ENCODE results near the gene MYO5B.

The MYO5B gene

GRCh38 chr18:49971462-49971861 lies 223.5 kb downstream of the MYO5B start:
- no CpG with 5 or more reads among the region's 1 CpG for WGBS, 2 donors (ENCODE audit: extremely low coverage in 2 of 2, insufficient read length in 2 of 2, insufficient replicate concordance in 1 of 2)
- Histone ChIP-seq H3K27ac (replicated peaks; ENCODE audit: low read length) (no peak overlapping the region), H3K79me1 (ENCODE audit: low read depth, low read length) (no peaks in the 10 kb centered on the region), H3K9ac (ENCODE audit: low read depth, low read length, poor library complexity) (no peak overlapping the region), H2AK5ac (ENCODE audit: low read depth, low read length) (no peak overlapping the region), H3K4me1 (ENCODE audit: control insufficient read depth in 2 of 2, insufficient read depth in 1 of 2, low read depth in 1 of 2, low read length in 2 of 2) (peaks cover 0 to 2% of the 10 kb centered on the region in 2 donors), H2BK12ac (ENCODE audit: low read length) (no peak overlapping the region), H2BK15ac (ENCODE audit: low read length) (no peak overlapping the region), H3K36me3 (replicated peaks in 1 of 2; ENCODE audit: control insufficient read depth in 2 of 2, insufficient read depth in 2 of 2, low read length in 2 of 2) (no peaks in the 10 kb centered on the region), H2BK120ac (ENCODE audit: low read depth, low read length) (no peak overlapping the region), H3K9me3 (replicated peaks in 1 of 2; ENCODE audit: control insufficient read depth in 2 of 2, insufficient read depth in 1 of 2, low read depth in 1 of 2, low read length in 2 of 2) (no peaks in the 10 kb centered on the region), H3K27me3 (ENCODE audit: control insufficient read depth in 3 of 3, insufficient read depth in 3 of 3, low read depth in 1 of 3, low read length in 3 of 3) (peaks cover 0 to 26% (median 0%) of the 10 kb centered on the region in 3 experiments), H3K4me3 (ENCODE audit: low read length in 2 of 2) (no peak overlapping the region), H2AFZ (ENCODE audit: low read length) (no peak overlapping the region), H3K4me2 (ENCODE audit: insufficient read depth, low read length, poor library complexity, severe bottlenecking) (no peak overlapping the region), H2BK5ac (ENCODE audit: low read length) (no peak overlapping the region), H4K8ac (ENCODE audit: low read depth, low read length) (no peak overlapping the region), H3K18ac (ENCODE audit: low read length) (no peak overlapping the region), H3K23ac (ENCODE audit: low read depth, low read length, poor library complexity) (no peak overlapping the region), H4K91ac (ENCODE audit: low read depth, low read length, poor library complexity) (no peak overlapping the region), H3K14ac (ENCODE audit: low read length) (no peak overlapping the region), H3K4ac (ENCODE audit: low read length) (no peak overlapping the region)
- no peak for DNase-seq (ENCODE audit: low spot score)

- no peak overlapping the region for H2BK5ac ChIP-seq (ENCODE audit: low read length)
- H2BK120ac ChIP-seq (ENCODE audit: low read depth, low read length): no peak overlapping the region
- no CpG with 5 or more reads among the region's 4 CpGs for WGBS, 2 donors (ENCODE audit: extremely low coverage in 2 of 2, insufficient read length in 2 of 2, insufficient replicate concordance in 1 of 2)
- H2AK5ac ChIP-seq (ENCODE audit: low read depth, low read length): no peak overlapping the region
- H2BK15ac ChIP-seq (ENCODE audit: low read length): no peak overlapping the region
- no peak overlapping the region for H2AFZ ChIP-seq (ENCODE audit: low read length)
- no peak overlapping the region for H3K14ac ChIP-seq (ENCODE audit: low read length)
- DNase-seq (ENCODE audit: low spot score): no peak
- H3K9ac ChIP-seq (ENCODE audit: low read depth, low read length, poor library complexity): no peak overlapping the region
- H3K4me1 ChIP-seq (ENCODE audit: control insufficient read depth in 2 of 2, insufficient read depth in 1 of 2, low read depth in 1 of 2, low read length in 2 of 2): peaks cover 0 to 2% of the 10 kb centered on the region in 2 donors
- H3K9me3 ChIP-seq (replicated peaks in 1 of 2; ENCODE audit: control insufficient read depth in 2 of 2, insufficient read depth in 1 of 2, low read depth in 1 of 2, low read length in 2 of 2): no peaks in the 10 kb centered on the region
- no peak overlapping the region for H4K8ac ChIP-seq (ENCODE audit: low read depth, low read length)
- no peak overlapping the region for H3K18ac ChIP-seq (ENCODE audit: low read length)
- no peaks in the 10 kb centered on the region for H3K79me1 ChIP-seq (ENCODE audit: low read depth, low read length)
- no peaks in the 10 kb centered on the region for H3K36me3 ChIP-seq (replicated peaks in 1 of 2; ENCODE audit: control insufficient read depth in 2 of 2, insufficient read depth in 2 of 2, low read length in 2 of 2)
- no peak overlapping the region for H2BK12ac ChIP-seq (ENCODE audit: low read length)
- peaks cover 0 to 26% (median 0%) of the 10 kb centered on the region in 3 experiments for H3K27me3 ChIP-seq (ENCODE audit: control insufficient read depth in 3 of 3, insufficient read depth in 3 of 3, low read depth in 1 of 3, low read length in 3 of 3)
- H3K23ac ChIP-seq (ENCODE audit: low read depth, low read length, poor library complexity): no peak overlapping the region
- H3K4me2 ChIP-seq (ENCODE audit: insufficient read depth, low read length, poor library complexity, severe bottlenecking): no peak overlapping the region
- H3K4me3 ChIP-seq (ENCODE audit: low read length in 2 of 2): no peak overlapping the region
- no peak overlapping the region for H3K27ac ChIP-seq (replicated peaks; ENCODE audit: low read length)
- H3K4ac ChIP-seq (ENCODE audit: low read length): no peak overlapping the region
- no peak overlapping the region for H4K91ac ChIP-seq (ENCODE audit: low read depth, low read length, poor library complexity)
Measured at GRCh38 chr18:49970319-49970718, 224.6 kb downstream of the MYO5B start.

- Histone ChIP-seq H3K36me3 (replicated peaks in 1 of 2; ENCODE audit: control insufficient read depth in 2 of 2, insufficient read depth in 2 of 2, low read length in 2 of 2) (no peaks in the 10 kb centered on the region), H3K4me3 (ENCODE audit: low read length in 2 of 2) (no peak overlapping the region), H3K4me1 (ENCODE audit: control insufficient read depth in 2 of 2, insufficient read depth in 1 of 2, low read depth in 1 of 2, low read length in 2 of 2) (no peaks in the 10 kb centered on the region), H3K4ac (ENCODE audit: low read length) (no peak overlapping the region), H2BK12ac (ENCODE audit: low read length) (no peak overlapping the region), H2BK5ac (ENCODE audit: low read length) (no peak overlapping the region), H2BK15ac (ENCODE audit: low read length) (no peak overlapping the region), H2BK120ac (ENCODE audit: low read depth, low read length) (no peak overlapping the region), H3K23ac (ENCODE audit: low read depth, low read length, poor library complexity) (no peak overlapping the region), H2AK5ac (ENCODE audit: low read depth, low read length) (no peak overlapping the region), H4K91ac (ENCODE audit: low read depth, low read length, poor library complexity) (no peak overlapping the region), H2AFZ (ENCODE audit: low read length) (no peak overlapping the region), H3K9ac (ENCODE audit: low read depth, low read length, poor library complexity) (no peak overlapping the region), H3K18ac (ENCODE audit: low read length) (no peak overlapping the region), H3K9me3 (replicated peaks in 1 of 2; ENCODE audit: control insufficient read depth in 2 of 2, insufficient read depth in 1 of 2, low read depth in 1 of 2, low read length in 2 of 2) (no peaks in the 10 kb centered on the region), H3K79me1 (ENCODE audit: low read depth, low read length) (no peaks in the 10 kb centered on the region), H4K8ac (ENCODE audit: low read depth, low read length) (no peak overlapping the region), H3K27me3 (ENCODE audit: control insufficient read depth in 3 of 3, insufficient read depth in 3 of 3, low read depth in 1 of 3, low read length in 3 of 3) (peaks cover 0 to 23% (median 0%) of the 10 kb centered on the region in 3 experiments), H3K14ac (ENCODE audit: low read length) (no peak overlapping the region), H3K4me2 (ENCODE audit: insufficient read depth, low read length, poor library complexity, severe bottlenecking) (no peak overlapping the region), H3K27ac (replicated peaks; ENCODE audit: low read length) (no peak overlapping the region)
- no peak for DNase-seq (ENCODE audit: low spot score)
- WGBS, 2 donors (ENCODE audit: extremely low coverage in 2 of 2, insufficient read length in 2 of 2, insufficient replicate concordance in 1 of 2): no CpG with 5 or more reads among the region's 5 CpGs
Measured at GRCh38 chr18:49968644-49969309, 226.2 kb downstream of the MYO5B start.

GRCh38 chr18:49967636-49968313 lies 227.2 kb downstream of the MYO5B start:
- H3K4me3 ChIP-seq (ENCODE audit: low read length in 2 of 2): no peak overlapping the region
- no peak overlapping the region for H2AFZ ChIP-seq (ENCODE audit: low read length)
- H2AK5ac ChIP-seq (ENCODE audit: low read depth, low read length): no peak overlapping the region
- no CpG with 5 or more reads among the region's 7 CpGs for WGBS, 2 donors (ENCODE audit: extremely low coverage in 2 of 2, insufficient read length in 2 of 2, insufficient replicate concordance in 1 of 2)
- no peaks in the 10 kb centered on the region for H3K9me3 ChIP-seq (replicated peaks in 1 of 2; ENCODE audit: control insufficient read depth in 2 of 2, insufficient read depth in 1 of 2, low read depth in 1 of 2, low read length in 2 of 2)
- no peak overlapping the region for H3K9ac ChIP-seq (ENCODE audit: low read depth, low read length, poor library complexity)
- no peak overlapping the region for H3K27ac ChIP-seq (replicated peaks; ENCODE audit: low read length)
- H3K14ac ChIP-seq (ENCODE audit: low read length): no peak overlapping the region
- no peak overlapping the region for H2BK15ac ChIP-seq (ENCODE audit: low read length)
- H2BK12ac ChIP-seq (ENCODE audit: low read length): no peak overlapping the region
- no peaks in the 10 kb centered on the region for H3K4me1 ChIP-seq (ENCODE audit: control insufficient read depth in 2 of 2, insufficient read depth in 1 of 2, low read depth in 1 of 2, low read length in 2 of 2)
- H3K4me2 ChIP-seq (ENCODE audit: insufficient read depth, low read length, poor library complexity, severe bottlenecking): no peak overlapping the region
- no peaks in the 10 kb centered on the region for H3K36me3 ChIP-seq (replicated peaks in 1 of 2; ENCODE audit: control insufficient read depth in 2 of 2, insufficient read depth in 2 of 2, low read length in 2 of 2)
- no peak overlapping the region for H4K91ac ChIP-seq (ENCODE audit: low read depth, low read length, poor library complexity)
- H3K23ac ChIP-seq (ENCODE audit: low read depth, low read length, poor library complexity): no peak overlapping the region
- H3K4ac ChIP-seq (ENCODE audit: low read length): no peak overlapping the region
- H2BK120ac ChIP-seq (ENCODE audit: low read depth, low read length): no peak overlapping the region
- H2BK5ac ChIP-seq (ENCODE audit: low read length): no peak overlapping the region
- DNase-seq (ENCODE audit: low spot score): no peak
- H3K27me3 ChIP-seq (ENCODE audit: control insufficient read depth in 3 of 3, insufficient read depth in 3 of 3, low read depth in 1 of 3, low read length in 3 of 3): peaks cover 0 to 18% (median 0%) of the 10 kb centered on the region in 3 experiments
- H3K79me1 ChIP-seq (ENCODE audit: low read depth, low read length): no peaks in the 10 kb centered on the region
- no peak overlapping the region for H3K18ac ChIP-seq (ENCODE audit: low read length)
- no peak overlapping the region for H4K8ac ChIP-seq (ENCODE audit: low read depth, low read length)
